GM21717 (cell line): ENCODE measurements around the gene EDAR.

Experiments
- ATAC-seq: cut with Tn5 transposase; IDR thresholded peaks from one replicate; pipeline ENCODE4 v1.9.1; 2021; ENCODE audit warnings: mild to moderate bottlenecking, moderate library complexity; ENCODE audit not compliant: unreplicated experiment

The EDAR gene

GRCh38 chr2:108969856-108970255 lies 19.2 kb downstream of the EDAR start:
- no peak for ATAC-seq

GRCh38 chr2:108968619-108969018 lies 20.4 kb downstream of the EDAR start:
- no peak for ATAC-seq

- ATAC-seq = no peak
These were observed 21.3 kb downstream of the EDAR start for GRCh38 chr2:108967757-108968156.

GRCh38 chr2:108965540-108966289 lies 23.3 kb downstream of the EDAR start:
- no peak for ATAC-seq

GRCh38 chr2:108963057-108963456 lies 26.0 kb downstream of the EDAR start:
- ATAC-seq = no peak

- no peak for ATAC-seq
These were observed 27.2 kb downstream of the EDAR start for GRCh38 chr2:108961796-108962195.

GRCh38 chr2:108960006-108960405 lies 29.0 kb downstream of the EDAR start:
- ATAC-seq = no peak

- no peak for ATAC-seq
These were observed 29.6 kb downstream of the EDAR start for GRCh38 chr2:108959401-108959800.

GRCh38 chr2:108958632-108959341 lies 30.2 kb downstream of the EDAR start:
- ATAC-seq = no peak

- no peak for ATAC-seq
These were observed 31.0 kb downstream of the EDAR start for GRCh38 chr2:108958002-108958401.

- ATAC-seq = no peak
These were observed 32.6 kb downstream of the EDAR start for GRCh38 chr2:108956375-108956774.

- no peak for ATAC-seq
These were observed 38.5 kb downstream of the EDAR start for GRCh38 chr2:108950369-108951135.

- ATAC-seq = no peak
These were observed 39.4 kb downstream of the EDAR start for GRCh38 chr2:108949316-108950239.

GRCh38 chr2:108947271-108947907 lies 41.6 kb downstream of the EDAR start:
- no peak for ATAC-seq

- no peak for ATAC-seq
These were observed 42.6 kb downstream of the EDAR start for GRCh38 chr2:108946442-108946841.

- ATAC-seq = no peak
These were observed 43.1 kb downstream of the EDAR start for GRCh38 chr2:108945969-108946368.

GRCh38 chr2:108944601-108945331 lies 44.3 kb downstream of the EDAR start:
- no peak for ATAC-seq

- no peak for ATAC-seq
These were observed 45.3 kb downstream of the EDAR start for GRCh38 chr2:108943751-108944150.

GRCh38 chr2:108942888-108943287 lies 46.1 kb downstream of the EDAR start:
- ATAC-seq = no peak
